GM21381 (cell line): ENCODE results near the gene ACAD8.

Experiments used
- ATAC-seq: cut with Tn5 transposase; IDR thresholded peaks from one replicate; pipeline ENCODE4 v1.9.1; 2021; ENCODE audit warnings: mild to moderate bottlenecking, moderate library complexity; ENCODE audit not compliant: unreplicated experiment

The ACAD8 gene

DNA sequence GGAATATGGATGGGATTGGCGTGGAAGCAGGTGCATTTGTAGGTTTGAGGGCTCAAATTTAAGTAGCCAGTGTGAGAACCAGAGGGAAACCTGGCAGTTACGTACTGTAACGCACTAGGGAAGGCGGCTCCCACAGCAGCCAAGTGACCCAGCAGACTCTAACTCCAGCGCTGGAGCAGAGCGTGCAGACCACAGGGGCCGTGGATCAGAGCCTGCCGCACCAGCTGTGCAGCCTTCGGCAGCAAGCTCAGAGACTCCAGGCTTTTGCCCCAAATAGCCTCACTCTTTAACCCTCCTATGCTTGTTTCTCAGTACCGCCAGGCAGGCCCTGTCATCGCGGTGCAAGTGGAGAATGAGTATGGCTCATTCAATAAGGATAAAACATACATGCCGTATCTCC lies 35.1 kb downstream of the ACAD8 start:
- no peak for ATAC-seq

DNA sequence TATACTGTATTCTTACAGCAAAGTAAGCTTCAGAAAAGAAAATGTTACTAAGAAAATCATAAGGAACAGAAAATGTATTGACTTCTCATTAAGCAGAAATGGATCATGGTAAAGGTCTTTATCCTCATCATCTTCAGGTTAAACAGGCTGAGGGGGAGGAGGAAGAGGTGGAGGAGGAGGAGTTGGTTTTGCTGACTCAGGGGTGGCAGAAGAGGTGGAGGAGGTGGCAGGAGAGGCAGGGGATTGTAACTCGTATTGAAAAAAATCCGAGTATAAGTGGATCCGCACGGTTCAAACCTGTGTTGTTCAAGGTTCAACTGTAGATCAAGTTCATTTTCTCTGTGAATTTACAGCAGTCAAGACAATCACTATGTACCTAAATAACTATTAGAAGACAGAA lies 35.8 kb downstream of the ACAD8 start:
- ATAC-seq, result no peak

DNA sequence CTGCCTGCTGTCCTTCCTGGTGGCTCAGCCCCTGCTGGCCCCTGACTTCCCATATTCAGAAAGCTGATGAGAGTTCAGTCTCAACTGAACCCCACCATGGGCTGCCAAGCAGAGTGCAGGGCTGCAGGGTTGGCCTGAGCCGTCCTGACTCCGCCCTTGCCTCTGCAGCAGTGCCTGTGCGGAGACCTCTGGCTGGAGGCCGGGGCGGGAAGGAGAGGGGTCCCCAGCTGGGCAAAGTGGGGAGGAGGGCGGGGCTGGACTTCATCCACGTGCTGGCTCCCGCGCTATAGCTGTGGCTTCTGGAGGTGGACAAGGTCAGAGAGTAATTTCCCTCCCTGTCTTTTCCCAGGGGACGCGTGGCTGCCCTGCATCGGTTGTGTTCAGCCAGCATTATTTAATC lies 36.4 kb downstream of the ACAD8 start:
- ATAC-seq, result no peak

DNA sequence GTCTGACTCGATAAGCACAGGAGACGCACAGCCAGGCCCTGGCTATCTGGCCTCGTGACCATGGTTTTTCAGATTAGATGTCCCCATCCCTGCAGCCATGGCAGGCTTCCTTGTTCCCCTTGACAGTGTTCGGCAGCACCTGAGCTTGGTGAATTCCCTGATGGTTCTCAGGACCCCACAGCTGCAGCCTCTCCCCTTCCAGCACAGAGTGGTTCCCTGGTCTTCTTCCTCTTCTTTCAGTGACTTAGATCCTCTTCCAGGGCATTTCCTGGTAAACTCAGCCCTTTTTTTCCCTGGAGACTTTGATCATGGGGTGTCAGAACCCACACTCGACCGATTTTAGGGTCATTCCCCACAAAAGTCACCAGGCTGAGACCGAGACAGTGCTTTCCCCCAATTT lies 37.3 kb downstream of the ACAD8 start:
- no peak for ATAC-seq

DNA sequence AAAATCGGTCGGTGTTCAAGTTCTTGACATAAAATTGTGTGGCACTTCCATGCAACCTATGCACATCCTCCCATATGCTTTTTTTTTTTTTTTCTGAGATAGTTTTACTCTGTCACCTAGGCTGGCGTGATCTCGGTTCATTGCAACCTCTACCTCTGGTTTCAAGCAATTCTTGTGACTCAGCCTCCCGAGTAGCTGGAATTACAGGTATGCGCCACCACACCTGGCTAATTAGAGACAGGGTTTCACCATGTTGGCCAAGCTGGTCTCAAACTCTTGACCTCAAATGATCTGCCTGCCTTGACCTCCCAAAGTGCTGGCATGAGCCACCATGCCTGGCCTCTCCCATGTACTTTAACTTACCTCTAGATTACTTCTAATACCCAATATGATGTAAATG lies 37.8 kb downstream of the ACAD8 start:
- no peak for ATAC-seq

DNA sequence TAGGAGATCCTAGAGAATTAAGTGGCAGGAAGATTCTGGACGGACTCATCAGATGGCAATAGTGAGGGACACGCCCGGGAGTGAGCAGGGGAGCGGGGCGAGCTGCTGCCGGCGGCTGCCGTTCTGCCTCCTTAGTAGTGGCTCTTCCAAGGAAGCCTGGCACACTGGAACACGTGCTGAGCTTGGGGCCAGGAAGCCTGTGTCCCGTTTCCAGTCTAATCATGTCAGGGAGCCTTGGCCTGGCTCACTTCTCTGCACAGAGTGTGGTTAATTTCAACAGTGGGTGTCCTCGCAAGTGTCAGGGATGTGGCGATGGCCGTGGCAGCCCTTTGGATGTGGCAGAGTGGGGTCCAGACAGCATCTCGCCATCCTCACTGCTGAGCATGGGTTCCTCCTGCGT lies 39.3 kb downstream of the ACAD8 start:
- ATAC-seq, result no peak

DNA sequence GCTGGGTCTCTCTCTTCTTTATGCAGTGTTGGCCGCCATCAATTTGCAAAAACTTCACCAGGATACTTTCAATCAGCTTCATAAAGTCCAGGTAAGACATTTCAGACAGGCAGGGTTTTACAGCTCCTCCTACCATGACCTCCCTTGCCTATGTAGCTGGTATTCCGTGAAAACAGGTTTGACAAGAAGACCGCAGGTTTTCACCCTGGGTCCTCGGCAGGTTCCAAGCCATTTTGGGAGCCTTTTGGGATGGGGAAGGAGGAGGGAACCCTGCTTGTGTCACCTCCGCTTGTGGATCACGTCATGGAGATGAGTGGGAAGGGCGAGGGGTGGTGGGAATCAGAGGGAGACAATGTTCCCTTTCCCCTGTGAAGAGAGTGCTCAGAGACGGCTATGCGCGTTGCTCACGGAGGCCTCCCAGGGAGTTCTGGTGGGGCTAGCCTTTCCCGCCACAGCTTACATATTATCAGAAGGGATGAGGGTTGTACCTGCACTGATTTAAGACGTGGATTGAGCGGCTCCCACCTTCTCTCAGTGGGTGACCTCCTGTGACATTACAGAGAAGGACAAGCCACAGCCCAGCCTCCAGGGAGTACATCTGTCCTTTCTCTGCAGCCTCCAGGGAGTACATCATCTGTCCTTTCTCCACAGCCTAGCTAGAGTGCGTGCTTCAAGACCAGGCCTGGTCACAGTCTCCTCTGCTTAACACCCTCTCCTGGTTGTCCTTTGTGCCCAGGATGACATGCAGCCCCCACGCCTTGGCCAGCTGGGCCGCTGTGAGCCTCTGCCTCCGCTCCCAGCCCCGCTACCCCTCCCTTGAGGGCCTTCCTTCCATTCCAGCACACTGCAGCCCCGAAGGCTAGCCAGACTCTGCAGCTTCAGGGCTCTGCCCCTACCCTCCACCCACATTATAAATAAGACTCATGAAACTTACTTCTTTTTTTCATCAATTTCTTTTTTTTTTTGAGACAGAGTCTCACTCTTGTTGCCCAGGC lies 40.0 kb downstream of the ACAD8 start:
- no peak for ATAC-seq

DNA sequence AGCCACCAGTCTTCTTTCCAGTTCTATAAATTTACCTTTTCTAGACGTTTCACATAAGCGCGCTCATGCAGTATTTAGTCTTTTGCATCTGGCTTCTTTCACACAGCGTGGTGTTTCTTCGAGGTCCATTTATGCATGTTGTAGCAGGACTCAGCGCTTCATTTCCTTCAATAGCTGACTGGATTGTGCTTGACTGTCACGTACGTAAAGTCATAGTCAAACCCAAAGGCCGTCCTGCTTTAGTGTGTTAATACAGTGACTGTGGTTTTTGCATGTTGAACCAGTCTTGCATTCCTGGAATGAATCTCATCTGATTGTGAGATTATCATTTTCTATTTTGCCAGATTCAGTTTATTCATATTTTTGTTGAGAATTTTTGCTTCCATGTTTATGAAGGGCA lies 41.3 kb downstream of the ACAD8 start:
- no peak for ATAC-seq

DNA sequence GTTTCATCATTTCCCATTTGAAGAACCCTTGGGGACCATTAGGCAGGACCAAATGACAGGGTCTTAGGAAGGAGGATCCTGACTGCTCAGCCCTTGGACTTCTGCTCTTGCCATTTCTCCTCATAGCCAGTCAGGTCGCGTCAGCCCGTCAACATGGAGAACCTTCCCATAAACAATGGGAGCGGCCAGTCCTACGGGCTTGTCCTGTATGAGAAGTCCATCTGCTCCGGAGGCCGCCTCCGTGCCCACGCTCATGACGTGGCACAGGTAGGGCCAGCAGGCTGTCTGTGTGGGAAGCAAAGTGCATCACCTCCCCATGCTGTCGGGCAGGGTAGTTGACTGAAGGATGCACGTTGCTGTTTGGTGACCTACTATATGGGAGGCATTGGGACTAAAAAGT lies 58.9 kb downstream of the ACAD8 start:
- ATAC-seq, result no peak

DNA sequence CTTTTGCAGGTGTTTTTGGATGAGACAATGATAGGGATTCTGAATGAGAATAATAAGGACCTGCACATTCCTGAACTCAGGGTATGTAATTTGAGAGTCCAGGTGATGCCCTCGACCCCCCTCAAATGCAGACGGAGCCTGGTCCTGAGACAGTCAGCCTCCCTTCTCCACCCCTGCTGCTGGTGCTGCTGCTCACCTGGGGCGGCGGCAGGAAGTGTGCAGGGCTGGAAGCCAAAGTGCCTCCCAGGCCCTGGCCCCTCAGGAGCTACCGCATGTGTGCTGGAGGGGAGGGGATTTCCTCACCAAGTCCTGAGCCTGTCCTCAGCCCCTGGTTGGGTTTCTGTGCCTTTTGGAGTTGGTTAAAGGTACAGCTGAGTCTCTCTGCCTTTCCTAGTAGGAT lies 59.4 kb downstream of the ACAD8 start:
- ATAC-seq, result no peak

DNA sequence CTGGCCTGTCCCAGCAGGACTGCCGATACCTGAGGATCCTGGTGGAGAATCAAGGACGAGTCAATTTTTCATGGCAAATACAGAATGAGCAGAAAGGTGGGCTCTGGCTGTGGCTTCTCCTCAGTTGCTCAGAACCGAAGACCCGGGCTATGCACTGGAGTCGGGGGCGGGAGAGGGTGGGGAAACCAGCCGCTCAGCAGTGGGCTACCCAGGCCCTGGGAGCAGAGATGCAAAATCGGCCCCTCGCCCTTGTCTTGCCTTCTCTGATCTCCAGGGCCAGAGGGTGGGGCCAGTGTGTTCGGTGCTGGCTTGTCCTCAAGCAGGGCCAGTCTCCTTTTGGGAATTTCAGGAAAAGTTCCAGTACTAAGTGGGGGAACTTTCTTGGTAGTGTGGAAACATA lies 60.0 kb downstream of the ACAD8 start:
- ATAC-seq, result no peak

DNA sequence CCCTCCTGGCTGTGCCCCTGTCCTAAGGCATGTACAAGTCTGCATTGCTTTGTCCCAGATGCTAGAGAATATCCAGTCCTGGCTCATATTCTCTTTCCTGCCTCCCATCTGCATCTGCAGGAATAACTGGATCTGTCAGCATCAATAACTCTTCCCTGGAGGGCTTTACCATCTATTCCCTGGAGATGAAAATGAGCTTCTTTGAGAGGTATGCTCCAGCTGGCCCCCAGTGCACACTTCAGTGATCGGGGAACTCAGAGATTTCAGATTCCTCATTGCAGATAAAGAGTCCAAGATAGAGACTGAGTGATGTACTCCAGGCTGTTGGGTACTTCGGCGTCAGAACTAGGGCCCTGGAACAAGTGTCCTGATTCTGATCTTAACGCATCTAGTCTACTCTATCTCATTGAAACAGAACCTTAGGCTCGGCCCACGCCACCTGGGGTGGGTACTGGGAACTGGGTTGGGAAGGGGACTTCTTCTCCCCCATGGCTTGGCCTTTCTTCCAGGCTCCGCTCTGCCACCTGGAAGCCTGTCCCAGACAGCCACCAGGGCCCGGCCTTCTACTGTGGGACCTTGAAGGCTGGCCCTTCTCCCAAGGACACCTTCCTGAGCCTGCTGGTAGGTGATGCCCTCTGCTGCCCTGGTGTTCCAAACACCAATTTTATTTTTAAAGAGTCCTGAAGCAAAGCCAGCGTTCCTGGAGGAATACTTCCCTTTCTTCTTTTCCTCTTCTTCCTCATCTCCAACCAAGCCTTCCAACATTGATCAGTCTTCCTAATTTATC lies 60.6 kb downstream of the ACAD8 start:
- no peak for ATAC-seq
